Activated CD4-positive, alpha-beta T cell treated with anti-CD3 and anti-CD28 coated beads, Interleukin-2, amount 50 U/mL, for 48 hours (primary cell): ENCODE data around the gene FBXO45.
"Not testable (repeated sequence)": the region's sequence is repeated elsewhere in the genome, so short reads cannot be mapped to it uniquely, and the experiment has no call there.

ENCODE experiments used
- DNase-seq, 2 experiments: peaks; one replicate each; pipeline ENCODE4 v3.0.0-alpha.2; 2020

Gene FBXO45

DNA sequence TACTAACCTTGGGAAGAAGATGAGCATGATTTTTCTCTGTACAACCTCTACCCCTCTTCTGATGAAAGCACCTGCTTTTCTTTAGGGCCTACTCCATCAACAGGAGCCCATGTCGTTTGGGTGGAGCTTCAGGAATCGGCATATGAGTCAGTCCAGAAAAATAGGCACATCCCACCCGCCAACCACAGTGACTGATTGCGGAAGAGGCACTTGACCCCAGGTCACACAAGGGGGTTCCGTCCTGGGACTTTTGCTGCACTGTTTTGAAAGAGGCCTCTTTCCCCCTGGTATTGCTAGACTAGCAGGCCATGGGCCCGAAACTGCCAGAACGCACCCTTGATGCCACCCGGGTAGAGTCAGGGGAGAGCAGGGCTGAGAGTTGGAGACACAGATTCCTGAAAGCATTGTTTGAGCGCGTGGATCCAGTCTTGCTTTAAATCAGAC, 51.7 kb downstream of the FBXO45 start:
- DNase-seq: peak in 1 of 2 experiments; percentile 36

DNA sequence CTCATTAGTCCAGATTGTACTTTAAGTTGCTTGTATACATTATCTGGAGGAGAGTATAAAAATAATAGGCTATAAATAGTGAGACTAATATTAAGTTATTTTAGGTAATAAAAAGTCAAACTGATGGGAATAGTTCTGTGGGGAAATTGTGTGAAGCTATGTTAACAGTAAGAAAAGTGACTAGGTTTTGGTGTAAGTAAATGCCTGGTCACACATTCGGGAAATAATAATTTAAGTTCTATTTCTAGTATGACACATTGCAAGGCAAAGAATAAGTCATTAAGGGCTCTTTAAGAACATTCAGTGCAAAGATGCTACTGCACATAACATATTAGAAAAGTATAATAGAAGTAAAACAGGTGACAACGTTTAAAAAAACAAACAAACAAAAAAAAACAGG, 52.2 kb downstream of the FBXO45 start:
- no peak for DNase-seq

DNA sequence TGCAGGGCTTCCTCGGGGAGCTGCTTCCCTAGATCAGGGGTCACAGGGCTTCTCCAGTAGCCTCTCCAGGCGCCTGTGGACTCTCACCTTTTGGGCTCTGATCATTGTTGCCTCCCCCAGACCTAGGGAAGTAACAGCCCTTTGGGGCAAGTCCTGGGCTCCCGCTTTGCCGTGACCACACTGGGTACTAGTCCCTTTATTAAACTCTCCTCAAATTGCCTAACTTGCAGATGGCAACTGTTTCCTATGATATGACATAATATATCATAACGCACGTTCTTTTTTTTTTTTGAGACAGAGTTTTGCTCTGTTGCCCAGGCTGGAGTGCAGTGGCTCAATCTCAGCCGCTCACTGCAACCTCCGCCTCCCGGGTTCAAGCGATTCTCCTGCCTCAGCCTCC, 53.2 kb downstream of the FBXO45 start:
- no peak for DNase-seq

DNA sequence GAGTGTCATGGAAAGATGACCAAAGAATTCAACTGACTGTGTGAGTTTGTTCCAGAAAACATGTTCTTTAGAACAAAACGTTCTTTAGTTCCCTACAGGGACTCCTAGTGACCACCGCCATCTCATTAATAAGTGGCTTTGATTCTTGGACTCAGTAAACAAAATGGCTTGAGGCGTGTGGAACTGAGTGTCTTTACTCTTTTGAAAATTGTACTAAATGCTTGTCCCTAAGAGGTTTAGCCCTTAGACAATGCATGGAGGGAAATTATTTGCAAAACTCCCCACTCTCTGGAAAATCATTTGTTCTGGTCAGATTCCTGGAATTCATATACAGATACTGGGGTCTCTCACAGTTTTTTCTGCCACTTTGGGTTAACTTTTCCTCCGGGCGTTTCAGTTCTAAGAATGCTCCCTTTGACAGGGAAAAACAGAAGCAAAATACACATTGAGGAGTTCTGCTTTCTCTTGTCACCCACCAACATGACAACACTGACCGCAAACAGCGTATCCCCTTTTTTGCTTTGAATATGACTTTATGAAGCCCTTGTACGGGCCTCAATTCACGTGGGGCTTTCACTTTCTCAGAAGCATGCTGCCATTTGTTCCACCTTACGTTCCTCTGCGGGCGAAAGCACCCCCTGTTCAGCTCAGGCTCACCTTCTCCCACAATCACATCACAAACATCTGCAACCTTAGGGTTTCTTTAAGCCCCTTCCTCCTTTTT, 55.8 kb downstream of the FBXO45 start:
- DNase-seq: peak in 1 of 2 experiments; percentile 50

DNA sequence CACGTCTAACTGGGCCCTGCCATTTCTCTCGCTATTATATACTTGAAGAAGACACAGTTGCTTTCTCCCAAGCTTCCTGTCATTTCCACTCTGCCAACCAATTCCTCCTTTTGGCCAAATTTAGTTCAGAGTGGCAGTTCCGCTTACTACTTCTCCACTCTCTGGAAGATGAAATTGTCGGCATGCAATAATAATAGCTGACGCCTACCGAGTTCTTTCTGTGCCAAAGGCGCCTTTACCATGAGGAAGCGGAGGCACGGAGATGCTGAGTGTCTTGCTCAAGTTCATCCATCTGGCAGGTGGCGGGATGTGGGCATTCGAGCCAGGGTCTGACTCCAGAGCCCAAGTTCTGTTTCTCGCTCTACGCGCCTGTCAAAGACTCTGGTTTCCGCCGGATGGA, 56.4 kb downstream of the FBXO45 start:
- DNase-seq: no peak

DNA sequence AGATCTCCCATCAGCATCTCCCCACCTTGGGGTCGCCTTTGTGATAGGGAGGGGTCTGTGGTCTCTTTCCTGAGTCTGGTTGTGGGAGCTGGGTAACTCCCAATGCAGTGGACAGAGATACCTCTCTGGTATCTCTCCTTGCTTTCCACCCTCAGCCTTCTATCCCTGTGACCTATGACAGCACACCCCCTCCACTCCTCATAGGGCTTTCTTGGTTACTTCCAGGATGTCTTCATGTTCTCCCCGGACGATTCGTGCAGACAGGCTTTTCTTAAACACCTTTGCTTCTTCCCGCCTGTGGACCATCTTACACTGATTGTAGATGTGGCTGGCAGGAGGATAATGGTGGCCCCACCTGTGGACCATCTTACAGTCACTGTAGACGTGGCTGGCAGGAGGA, 56.9 kb downstream of the FBXO45 start:
- DNase-seq: no peak

DNA sequence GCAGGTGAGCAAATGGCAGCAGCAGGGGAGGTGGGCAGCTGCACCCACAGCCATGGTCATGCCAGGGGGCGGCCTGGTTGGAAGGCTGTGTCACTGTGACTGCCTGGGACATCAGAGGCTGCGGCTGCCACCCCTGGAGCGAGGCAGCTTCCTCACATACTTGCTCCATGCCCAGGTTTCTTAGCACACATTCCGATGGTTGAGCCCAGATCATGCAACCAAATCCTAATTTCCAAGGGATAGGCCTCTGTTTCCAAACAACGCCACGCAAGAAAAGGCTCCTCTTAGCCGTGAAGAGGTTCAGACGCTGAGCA, 59.4 kb downstream of the FBXO45 start:
- DNase-seq: no peak

DNA sequence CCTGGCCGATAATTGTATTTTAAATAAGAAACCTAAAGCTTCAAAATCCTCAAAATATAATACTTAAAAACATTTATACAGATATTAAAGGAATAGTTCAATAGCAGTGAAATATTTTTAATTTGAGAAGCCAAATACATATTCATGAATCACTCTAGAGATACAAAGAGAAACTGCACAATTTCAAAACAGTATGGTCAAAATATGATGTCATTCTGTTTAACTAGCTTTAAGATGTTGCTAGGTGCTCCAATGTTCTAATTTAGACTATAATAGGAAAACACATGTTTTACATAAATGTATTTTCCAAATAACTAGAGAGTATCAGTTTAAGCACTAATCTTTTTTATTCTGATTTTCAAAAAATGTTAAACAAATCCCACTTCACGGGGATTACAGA, 60.8 kb downstream of the FBXO45 start:
- DNase-seq: no peak

DNA sequence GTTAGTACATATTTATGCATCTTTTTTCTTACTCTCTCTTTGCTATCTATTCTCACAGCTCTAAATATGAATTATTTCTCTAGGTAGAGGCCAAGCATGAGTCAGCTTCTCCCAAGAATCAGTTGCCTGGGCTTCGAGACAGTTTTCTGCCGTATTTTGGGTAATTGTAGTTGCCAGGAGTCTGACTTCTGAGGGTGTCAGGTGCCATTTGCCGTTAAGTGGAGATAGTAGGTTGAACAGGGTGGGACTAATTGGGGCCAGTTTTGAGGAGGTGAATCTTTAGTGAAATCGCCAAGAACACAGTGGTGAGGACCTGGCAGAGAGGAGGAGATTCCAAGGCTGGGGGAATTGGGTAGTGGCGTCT, 63.2 kb downstream of the FBXO45 start:
- DNase-seq: no peak

DNA sequence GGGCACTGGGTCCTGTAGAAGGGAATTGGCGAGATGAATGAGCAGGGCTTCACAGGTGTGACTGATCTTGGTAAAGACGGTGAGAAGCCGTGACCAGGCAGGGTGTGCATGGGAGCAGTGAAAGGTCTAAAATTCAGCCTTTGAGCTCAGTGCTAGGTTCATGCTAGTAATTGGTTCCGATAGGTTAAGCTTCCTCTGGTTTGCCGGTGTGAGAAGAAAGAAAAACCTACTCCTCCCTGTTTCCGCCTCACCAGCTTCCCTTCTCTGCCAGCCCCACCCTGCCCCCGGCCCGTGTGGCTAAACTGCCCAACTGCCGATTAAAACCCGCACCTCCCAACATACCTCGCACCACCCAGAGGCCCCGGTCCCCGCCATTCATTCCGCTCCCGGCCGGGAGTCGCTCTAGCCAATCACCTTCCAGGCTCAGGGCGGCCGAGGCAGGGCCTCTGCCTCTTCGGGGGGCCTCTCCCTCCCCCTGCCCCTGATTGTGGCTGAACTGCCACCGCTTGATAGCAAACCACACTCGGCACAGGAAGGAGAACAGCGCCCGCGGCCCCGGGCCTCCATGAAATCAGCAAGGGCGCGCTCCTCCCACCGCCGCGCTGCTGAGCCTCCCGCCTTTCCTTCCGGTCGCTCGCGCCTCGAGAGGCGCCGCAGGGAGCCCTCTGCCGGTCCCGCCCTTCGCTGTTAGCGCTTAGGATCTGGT, 63.7 kb downstream of the FBXO45 start:
- peak; percentile 85 to 89 for DNase-seq

DNA sequence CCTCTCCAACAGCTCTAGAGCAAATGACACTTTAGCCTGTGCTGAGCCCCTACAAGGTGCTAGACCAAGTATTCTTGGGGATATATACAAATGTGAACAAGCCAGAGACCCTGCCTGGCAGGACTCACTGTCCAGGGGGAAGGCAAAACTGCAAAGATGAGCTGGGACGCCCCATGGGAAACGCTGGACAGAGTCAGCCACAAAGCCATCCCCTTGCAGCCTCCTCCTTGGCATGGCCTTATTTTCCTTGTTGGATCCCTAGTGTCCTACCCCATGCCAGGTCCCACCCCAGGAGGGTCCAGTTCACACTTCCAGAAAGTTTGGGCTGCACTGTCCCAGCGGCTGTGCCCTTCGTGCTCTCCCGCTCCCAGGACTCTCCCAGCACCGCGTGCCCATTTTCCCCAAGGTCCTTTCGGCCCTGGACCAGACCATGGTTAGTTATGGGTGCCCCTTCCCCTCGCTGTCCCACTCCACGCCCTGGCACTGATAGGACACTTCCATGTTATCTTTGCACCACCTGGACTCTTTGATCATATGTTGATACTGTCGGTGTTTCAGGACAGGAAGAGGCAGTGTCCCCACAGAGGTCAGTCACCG, 65.2 kb downstream of the FBXO45 start:
- no peak for DNase-seq

DNA sequence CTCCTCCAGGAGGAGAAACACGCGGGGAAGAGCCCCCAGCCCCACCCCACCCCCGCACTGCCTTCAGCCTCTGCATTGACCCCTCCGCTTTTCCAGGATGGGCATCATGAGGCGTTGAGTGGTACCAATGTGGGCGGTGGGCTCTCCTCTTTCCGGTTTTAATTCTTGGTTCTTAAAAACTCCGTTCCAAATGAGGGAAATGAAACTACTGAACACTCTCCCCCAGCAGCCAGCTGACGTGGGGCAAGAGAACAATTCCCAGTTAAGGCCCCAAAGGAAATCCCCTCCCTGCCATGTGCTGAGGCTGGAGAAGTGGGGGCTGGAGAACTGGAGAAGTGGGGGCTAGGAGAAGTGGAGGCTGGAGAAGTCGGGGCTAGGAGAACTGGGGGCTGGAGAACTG, 65.8 kb downstream of the FBXO45 start:
- no peak for DNase-seq

DNA sequence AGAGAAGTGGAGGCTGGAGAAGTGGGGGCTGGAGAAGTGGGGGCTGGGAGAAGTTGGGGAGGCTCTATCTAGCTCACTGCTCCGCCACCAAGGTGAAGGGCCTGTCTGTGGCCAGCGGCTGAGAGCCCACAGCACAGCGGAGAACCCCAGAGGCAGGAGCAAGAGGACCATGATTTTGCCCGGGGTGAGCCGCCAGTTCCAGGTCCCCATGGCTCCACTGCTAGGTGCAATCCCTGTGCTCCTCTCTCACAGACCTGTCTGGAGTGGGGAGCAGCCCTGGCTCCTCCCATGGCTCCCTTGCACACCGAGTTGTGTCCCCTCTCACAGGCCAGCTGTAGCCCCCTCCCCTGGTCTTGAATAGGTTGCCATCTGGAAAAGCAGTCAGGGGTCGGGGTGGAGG, 66.4 kb downstream of the FBXO45 start:
- DNase-seq: no peak

DNA sequence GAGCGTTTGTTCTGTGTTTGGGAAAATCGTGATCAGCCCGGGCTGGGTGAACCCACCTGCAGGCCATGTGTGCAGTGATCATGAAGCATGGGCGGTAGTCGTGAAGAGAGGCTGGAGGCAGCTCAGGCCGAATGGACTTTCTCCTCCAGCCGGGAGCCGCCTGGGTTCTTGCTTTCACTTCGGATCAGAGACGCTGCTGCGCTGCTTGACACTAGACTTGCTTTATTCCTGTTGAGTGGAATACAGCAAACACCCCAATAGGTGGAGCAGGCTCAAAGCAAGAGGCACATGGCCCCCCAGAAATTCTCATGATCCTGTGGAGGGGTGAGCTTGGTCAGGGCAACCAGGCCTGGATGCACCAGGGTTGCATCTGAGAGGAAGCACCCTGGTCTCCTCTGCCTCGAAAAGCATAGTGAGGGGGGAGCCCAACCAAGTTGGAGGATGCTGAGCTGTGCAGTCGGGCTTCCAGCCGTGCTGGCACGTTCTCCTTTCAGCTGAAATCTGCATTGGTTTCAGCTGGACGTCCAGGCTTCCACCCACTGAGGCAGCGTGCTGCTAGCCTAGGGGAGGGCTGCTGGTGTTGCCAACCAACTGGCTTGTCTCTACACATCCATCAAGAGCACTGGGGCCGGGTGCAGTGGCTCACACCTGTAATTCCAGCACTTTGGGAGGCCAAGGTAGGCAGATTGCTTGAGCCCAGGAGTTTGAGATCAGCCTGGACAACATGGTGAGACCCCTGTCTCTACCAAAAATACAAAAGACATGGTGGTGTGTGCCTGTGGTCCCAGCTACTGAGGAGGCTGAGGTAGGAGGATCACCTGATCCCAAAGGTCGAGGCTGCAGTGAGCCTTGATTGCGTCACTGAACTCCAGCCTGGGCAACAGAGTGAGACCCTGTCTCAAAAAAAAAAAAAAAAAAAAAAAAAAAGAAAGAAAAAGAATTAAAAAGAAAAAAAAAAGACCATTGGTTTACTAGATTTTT, 68.2 kb downstream of the FBXO45 start:
- DNase-seq: no peak

DNA sequence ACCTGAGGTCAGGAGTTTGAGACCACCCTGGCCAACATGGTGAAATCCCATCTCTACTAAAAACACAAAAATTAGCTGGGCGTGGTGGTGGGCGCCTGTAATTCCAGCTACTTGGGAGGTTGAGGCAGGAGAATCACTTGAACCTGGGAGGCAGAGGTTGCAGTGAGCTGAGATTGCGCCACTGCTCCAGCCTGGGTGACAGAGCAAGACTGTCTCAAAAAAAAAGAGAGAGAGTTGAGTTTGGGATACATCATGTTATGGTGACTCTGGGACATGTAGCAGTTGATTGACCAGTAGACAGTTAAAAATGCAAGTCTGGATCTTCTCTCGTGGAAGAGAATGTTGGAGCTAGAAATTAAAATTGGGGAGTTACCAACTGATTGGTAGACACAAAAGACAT, 69.5 kb downstream of the FBXO45 start:
- not testable (repeated sequence) for DNase-seq
